Measurements from ENCODE around the gene KRT71.

KRT71 gene

DNA sequence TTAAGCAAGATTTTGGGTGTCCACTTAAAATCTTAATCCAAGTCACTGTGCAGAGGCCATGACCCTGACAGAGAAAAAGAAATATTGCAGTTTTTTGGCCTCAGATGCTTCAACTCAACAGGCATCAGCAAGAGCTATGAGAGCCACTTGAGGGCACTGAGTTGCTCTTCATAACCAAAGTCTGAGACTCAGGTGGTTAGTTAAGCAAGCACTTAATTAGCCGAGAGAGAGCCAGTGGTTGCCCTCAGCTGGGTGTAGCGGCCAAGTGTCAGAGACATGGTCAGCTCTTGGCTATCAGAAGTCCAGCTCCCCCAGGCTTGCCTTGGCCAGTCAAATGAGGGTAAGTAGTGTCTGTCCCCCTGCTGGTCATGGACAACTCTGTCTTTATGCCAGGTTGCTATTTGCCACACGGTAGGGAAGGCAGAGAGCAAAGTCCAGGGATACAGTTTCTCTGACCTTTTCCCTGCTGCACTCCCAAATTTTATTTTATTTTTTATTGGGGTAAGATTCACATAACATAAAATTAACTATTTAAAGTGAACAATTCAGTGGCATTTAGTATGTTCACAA is 9.0 kb upstream of the KRT71 start:
- H3K27me3 Mint-ChIP-seq = peaks cover 18% of the 10 kb centered on the region
- H3K36me3 Mint-ChIP-seq (ENCODE audit: low read depth) = no peaks in the 10 kb centered on the region
- no peak overlapping the region for H3K4me3 Mint-ChIP-seq
- no peaks in the 10 kb centered on the region for H3K4me1 Mint-ChIP-seq (ENCODE audit: low read depth)
- no peak for DNase-seq
- H3K27ac Mint-ChIP-seq = no peak overlapping the region
- no peaks in the 10 kb centered on the region for H3K9me3 Mint-ChIP-seq

DNA sequence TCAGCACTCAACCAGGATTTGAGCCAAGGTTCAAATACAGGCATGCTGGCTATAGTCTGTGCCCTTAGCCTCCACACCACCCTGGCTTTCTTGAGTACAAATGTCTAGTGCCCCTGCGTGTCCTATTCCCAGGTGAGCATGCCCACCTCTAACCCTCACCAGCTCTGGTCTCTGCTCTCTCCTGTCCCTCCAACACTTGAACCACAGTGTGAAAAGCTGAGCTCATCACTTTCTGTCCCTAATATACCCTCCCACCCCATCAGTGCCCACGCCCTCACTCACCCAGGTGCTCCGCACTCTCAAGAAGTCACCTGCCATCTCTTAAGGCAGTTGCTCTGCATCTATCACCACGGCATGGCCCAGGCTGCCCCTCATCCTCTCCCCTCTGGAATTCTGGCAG is 7.0 kb upstream of the KRT71 start:
- Mint-ChIP-seq H3K36me3 (ENCODE audit: low read depth) (no peaks in the 10 kb centered on the region), H3K9me3 (no peaks in the 10 kb centered on the region), H3K4me1 (ENCODE audit: low read depth) (no peaks in the 10 kb centered on the region), H3K27me3 (peaks cover 14% of the 10 kb centered on the region), H3K4me3 (no peak overlapping the region), H3K27ac (no peak overlapping the region)
- no peak for DNase-seq

DNA sequence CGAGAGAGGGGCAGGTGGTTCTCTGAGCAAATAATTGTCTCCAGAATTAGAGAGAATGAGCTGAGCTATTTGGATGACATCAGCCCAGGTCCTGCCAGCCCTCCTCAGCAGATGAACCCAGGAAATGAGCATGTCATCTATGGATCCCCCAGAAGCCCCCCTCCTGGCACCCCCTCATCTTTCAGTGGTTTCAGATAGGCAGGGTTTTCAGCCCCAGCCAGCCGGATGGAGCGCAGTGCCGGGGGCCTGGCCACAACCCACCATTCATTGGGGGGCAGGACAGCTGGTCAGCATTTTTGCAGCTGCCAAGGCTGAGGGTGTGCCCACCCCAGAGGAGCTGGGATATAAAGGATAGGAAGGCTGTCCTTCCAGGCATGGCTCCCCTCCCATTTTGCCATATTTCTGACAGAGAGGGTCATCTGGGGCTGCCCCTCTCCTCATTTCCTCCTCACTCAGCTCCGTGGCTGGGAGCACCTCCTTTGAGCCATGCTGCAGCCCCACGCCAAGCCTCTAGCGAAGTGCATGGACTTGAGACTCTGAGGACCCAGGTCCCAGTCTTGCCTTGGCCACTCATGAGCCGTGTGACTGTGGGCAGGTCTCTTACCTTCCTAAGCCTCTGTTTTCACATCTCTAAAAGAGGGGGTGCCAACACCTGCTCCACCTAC is 6.0 kb upstream of the KRT71 start:
- no peak overlapping the region for H3K4me3 Mint-ChIP-seq
- H3K36me3 Mint-ChIP-seq (ENCODE audit: low read depth) = no peaks in the 10 kb centered on the region
- H3K27me3 Mint-ChIP-seq = peaks cover 10% of the 10 kb centered on the region
- no peak for DNase-seq
- no peak overlapping the region for H3K27ac Mint-ChIP-seq
- no peaks in the 10 kb centered on the region for H3K9me3 Mint-ChIP-seq
- no peaks in the 10 kb centered on the region for H3K4me1 Mint-ChIP-seq (ENCODE audit: low read depth)

DNA sequence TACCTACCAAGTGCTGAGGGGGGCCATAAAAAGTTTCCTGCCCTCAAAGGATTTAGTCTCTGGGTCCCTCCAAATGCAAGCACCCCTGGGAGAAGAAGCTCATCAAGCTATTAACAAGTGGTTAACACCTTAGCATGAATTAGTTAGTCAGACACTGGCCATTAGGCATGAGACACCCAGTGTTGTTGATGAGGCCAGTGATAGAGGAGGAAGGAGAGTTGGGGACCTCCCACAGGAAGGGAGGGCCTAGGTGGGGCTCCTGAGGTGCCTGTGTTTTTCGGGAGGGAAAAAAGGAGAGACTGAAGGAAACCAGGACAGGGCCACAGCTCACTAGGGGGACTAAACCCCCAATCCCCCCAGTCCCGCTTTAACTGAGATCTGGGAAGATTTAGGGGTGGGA is 4.5 kb upstream of the KRT71 start:
- no peaks in the 10 kb centered on the region for H3K4me1 Mint-ChIP-seq (ENCODE audit: low read depth)
- DNase-seq = no peak
- H3K36me3 Mint-ChIP-seq (ENCODE audit: low read depth) = no peaks in the 10 kb centered on the region
- no peak overlapping the region for H3K4me3 Mint-ChIP-seq
- no peaks in the 10 kb centered on the region for H3K9me3 Mint-ChIP-seq
- H3K27ac Mint-ChIP-seq = no peak overlapping the region
- peaks cover 10% of the 10 kb centered on the region for H3K27me3 Mint-ChIP-seq

DNA sequence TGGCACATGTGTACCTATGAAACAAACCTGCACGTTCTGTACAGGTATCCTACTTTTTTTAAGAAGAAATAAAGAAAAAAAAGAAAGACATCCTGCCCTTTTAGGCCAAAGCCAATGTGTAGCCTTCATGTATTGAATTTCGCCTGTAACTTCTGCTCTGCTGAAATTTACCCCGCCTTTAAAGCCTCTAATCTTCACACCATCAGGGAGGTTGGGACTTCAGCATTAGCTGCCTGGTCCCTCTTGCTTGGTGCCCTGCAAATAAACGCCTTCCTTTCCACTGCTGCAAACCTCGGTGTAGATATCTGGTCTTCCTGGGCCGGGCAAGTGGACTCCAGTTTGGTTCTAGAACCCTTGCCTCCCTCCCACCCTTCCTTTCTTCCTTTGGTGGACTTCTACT is 2.6 kb upstream of the KRT71 start:
- DNase-seq = no peak
- H3K4me3 Mint-ChIP-seq = no peak overlapping the region
- no peak overlapping the region for H3K27ac Mint-ChIP-seq
- no peaks in the 10 kb centered on the region for H3K36me3 Mint-ChIP-seq (ENCODE audit: low read depth)
- H3K27me3 Mint-ChIP-seq = peaks cover 12% of the 10 kb centered on the region
- no peaks in the 10 kb centered on the region for H3K4me1 Mint-ChIP-seq (ENCODE audit: low read depth)
- H3K9me3 Mint-ChIP-seq = no peaks in the 10 kb centered on the region

DNA sequence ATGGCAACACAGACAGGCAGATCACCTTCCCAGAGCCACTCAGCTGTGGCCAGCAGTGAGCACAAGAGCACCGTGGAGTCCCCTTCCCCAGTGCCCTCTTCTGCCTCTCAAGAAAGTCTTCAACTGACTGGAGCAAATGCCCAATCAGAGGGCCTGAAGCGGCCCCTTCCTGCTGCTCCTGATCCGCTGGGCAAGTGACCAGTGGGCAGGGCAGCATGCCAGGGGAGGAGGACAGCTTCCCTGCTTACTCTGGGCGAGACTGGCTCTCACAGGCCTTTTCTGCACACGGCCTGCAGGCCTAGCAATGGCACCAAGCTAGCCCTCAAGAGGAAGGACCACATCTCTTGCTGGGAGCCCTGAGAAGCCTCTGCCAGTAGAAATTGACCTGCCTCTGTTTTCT is 890 bp downstream of the KRT71 start:
- Mint-ChIP-seq H3K36me3 (ENCODE audit: low read depth) (no peaks in the 10 kb centered on the region), H3K4me1 (ENCODE audit: low read depth) (no peaks in the 10 kb centered on the region), H3K27me3 (peaks cover 5% of the 10 kb centered on the region), H3K9me3 (no peaks in the 10 kb centered on the region), H3K27ac (no peak overlapping the region), H3K4me3 (no peak overlapping the region)
- no peak for DNase-seq

DNA sequence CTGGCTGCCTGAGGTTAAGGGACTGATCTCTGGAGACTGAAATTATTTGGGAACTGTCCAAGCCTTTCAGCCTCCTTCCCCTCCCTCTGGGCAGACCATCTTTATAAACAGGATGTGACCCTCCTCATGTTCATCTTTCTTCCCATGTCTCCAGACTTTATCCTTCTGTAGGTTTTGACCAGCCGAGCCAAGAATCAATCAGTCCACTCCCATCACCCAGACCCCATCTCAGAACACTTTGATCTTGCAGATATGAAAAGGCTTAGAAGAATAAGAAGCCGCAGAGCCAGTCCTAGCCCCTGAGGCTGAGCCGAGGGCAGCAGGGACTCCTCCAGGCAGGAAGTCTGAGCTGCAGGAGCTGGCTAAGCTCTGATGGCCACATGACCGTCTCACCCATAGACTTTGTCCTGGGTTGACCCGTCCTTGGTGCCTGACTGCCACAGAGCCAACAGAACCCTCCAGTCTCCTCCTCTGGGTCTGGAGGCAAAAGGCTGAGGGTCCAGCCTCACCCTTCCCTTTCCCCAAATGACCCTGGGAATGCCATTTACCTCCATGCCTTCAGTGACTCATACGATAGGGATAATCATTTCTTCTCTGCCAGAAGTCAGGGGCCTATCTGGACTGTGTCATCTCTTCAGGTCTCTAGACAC is 1.6 kb downstream of the KRT71 start:
- H3K36me3 Mint-ChIP-seq (ENCODE audit: low read depth) = no peaks in the 10 kb centered on the region
- DNase-seq = no peak
- peaks cover 5% of the 10 kb centered on the region for H3K27me3 Mint-ChIP-seq
- H3K4me1 Mint-ChIP-seq (ENCODE audit: low read depth) = no peaks in the 10 kb centered on the region
- no peak overlapping the region for H3K4me3 Mint-ChIP-seq
- no peak overlapping the region for H3K27ac Mint-ChIP-seq
- no peaks in the 10 kb centered on the region for H3K9me3 Mint-ChIP-seq

DNA sequence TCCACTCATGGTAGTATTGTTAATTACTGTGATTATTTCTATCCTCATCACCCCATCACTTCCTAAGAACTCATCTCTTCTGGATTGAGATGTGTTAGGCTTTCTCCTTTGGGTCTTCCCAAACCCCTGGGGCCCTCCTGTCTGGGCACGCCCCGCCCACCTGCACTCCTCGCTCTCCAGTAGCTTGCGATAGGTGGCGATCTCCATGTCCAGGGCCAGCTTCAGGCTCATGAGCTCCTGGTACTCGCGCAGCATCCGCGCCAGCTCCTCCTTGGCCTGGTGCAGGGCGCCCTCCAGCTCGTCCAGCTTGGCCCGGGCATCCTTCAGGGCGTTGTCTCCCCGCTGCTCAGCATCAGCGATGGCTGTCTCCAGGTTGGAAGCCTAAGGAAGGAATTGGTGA is 6.8 kb downstream of the KRT71 start:
- Mint-ChIP-seq H3K4me1 (ENCODE audit: low read depth) (peaks cover 3% of the 10 kb centered on the region), H3K9me3 (no peaks in the 10 kb centered on the region), H3K36me3 (ENCODE audit: low read depth) (no peaks in the 10 kb centered on the region), H3K4me3 (no peak overlapping the region), H3K27me3 (peaks cover 1% of the 10 kb centered on the region), H3K27ac (no peak overlapping the region)
- DNase-seq = no peak

DNA sequence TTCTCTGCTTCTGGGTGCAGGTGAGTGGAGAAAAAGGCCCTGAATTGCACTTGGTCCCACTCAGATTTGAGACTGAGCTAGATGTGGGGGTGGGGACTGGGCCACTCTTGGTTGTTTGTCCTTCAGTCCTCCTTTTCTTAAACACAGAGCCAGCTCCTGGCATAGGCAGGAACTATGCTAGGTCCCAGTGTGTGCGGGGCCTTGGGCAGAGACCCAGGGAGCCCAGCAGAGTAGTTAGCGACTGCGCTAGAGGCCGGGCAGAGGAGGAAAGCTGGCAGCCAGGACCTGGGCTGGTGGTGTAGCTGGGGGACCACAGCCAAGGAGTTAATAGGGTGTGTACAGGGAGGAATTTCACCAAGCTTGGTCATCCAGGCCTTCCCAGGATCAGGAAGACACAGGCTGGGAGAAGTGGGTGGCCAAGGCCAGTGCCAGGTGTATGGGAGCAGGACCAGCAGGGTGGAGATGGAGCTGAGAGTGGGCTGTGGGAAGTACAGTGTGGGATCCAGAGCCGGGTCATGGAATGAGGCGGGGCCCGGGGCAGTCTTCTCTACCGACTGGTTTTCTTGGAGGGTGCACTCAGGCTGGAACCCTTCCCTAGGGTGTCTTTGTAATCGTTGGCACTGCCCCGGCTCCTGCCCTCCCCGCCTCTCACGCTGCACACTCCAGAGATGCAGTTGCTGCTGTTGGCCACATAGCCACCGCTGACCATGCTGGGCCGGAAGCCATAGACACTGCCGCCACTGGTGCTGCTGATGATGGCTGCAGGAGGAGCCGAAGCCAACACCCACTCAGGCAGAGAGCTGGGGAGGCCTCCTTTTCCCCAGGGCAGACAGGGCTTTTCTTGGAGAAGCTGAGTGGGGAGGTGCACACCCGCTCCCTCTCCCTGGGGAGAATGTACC is 8.7 kb downstream of the KRT71 start:
- no peaks in the 10 kb centered on the region for H3K9me3 Mint-ChIP-seq
- no peaks in the 10 kb centered on the region for H3K27me3 Mint-ChIP-seq
- no peaks in the 10 kb centered on the region for H3K36me3 Mint-ChIP-seq (ENCODE audit: low read depth)
- DNase-seq = no peak
- no peak overlapping the region for H3K4me3 Mint-ChIP-seq
- H3K4me1 Mint-ChIP-seq (ENCODE audit: low read depth) = peaks cover 3% of the 10 kb centered on the region
- no peak overlapping the region for H3K27ac Mint-ChIP-seq

DNA sequence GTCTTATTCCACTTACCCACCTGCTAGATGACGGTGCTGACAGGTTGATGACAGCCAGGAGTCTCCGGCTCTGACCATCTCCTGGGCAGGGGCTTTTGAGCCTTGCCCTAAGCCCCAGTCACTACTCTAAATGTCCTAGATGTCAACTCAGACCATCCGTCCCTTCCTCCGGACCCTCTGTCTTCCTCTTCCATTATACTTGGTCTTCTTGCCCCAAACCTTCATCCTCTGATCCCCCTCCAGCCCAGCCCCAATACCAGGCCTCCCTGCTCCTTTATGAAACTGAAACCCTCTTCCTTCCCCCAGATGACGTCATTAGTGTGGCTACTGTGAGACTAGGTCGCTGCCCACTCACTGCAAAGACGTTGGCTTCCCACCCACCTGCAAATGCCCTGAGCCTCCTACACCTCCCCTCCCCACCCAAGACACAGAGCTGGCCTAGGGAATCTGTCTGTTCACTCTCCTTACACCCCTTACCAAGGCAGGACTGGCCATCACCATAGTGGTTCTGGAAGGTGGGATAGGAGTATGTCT is 10.1 kb downstream of the KRT71 start:
- Mint-ChIP-seq H3K27ac (no peak overlapping the region), H3K4me1 (ENCODE audit: low read depth) (peaks cover 3% of the 10 kb centered on the region), H3K9me3 (no peaks in the 10 kb centered on the region), H3K36me3 (ENCODE audit: low read depth) (no peaks in the 10 kb centered on the region), H3K27me3 (no peaks in the 10 kb centered on the region), H3K4me3 (no peak overlapping the region)
- DNase-seq = no peak

DNA sequence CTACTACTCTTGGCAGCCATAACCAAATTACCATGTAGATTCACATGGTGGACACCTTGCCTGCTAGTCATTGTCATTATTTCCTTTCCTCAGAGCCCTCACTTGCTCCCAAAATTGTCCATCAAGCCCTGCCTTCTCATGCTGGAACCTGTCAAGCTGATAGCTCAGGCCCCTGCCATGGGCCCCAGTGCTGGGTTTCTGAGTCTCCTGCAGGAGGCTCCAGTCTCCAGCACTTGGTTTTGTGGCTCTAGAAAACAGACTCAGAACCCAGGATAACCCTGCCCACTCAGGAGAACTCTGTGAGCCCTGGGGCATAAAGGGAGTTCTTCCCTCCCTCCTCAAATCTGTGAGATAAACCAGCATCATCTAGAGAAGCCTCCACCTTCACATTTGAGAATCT is 10.8 kb downstream of the KRT71 start:
- Mint-ChIP-seq H3K9me3 (no peaks in the 10 kb centered on the region), H3K27me3 (no peaks in the 10 kb centered on the region), H3K4me3 (no peak overlapping the region), H3K36me3 (ENCODE audit: low read depth) (no peaks in the 10 kb centered on the region), H3K27ac (no peak overlapping the region), H3K4me1 (ENCODE audit: low read depth) (peaks cover 3% of the 10 kb centered on the region)
- DNase-seq = no peak

DNA sequence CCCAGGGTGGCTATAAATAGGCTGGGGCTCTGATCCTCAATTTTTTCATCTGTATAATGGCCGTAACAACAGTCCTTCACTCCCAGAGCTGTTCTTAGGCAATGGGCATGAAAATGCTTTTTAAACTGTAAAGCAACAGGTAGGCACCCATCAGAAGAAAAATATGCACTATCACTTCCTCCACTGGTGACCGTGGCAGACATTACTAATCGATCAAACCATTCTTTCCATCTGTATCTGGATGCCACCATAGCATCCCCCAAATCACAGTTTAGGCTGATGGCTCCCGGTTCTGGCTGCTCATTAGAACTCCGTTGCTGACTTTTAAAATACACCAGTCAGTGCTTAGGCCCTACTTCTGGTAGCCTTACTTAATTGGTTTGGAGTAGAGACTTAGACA is 11.2 kb downstream of the KRT71 start:
- Mint-ChIP-seq H3K4me3 (no peak overlapping the region), H3K27me3 (peaks cover 3% of the 10 kb centered on the region), H3K4me1 (ENCODE audit: low read depth) (peaks cover 3% of the 10 kb centered on the region), H3K9me3 (no peaks in the 10 kb centered on the region), H3K36me3 (ENCODE audit: low read depth) (no peaks in the 10 kb centered on the region), H3K27ac (no peak overlapping the region)
- no peak for DNase-seq

DNA sequence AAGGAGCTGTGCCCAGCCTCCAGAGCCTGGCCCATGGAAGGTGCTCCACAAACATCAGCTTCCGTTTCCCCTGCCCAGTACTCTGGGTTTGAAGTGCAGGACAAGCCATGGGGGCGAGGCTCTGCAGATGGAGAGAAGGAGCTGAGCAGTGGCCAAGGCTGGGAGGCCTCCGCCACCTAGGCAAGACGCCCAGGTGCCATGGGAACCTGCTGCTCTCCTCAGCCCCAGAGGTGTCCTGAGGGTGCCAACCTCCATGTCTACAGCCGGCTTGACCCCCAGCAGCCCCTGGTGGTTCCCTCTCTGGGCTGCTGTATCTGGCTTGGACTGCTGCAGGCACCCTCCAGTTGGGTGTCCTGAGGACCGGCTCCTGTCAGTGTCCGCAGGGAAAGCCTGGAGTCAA is 12.4 kb downstream of the KRT71 start:
- H3K9me3 Mint-ChIP-seq = no peaks in the 10 kb centered on the region
- H3K4me3 Mint-ChIP-seq = no peak overlapping the region
- no peak for DNase-seq
- no peaks in the 10 kb centered on the region for H3K36me3 Mint-ChIP-seq (ENCODE audit: low read depth)
- H3K27me3 Mint-ChIP-seq = peaks cover 3% of the 10 kb centered on the region
- H3K27ac Mint-ChIP-seq = no peak overlapping the region
- H3K4me1 Mint-ChIP-seq (ENCODE audit: low read depth) = peaks cover 3% of the 10 kb centered on the region

DNA sequence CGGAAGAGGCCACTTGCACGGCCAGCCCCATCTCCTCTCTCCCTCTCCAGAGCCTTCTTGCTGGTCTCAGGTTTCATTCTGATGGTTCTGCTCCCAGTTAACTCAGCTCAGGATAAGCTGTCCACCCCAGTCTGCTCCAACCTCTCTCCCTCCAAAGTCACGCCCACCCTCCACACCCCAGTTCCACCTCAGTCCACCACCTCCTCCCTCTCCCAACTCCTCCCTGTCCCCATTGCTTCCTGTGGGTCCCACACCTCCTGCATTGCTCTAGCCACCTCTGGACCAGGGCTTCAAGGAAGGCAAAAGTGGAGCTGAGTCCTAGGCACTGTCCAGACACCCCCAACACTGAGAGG is 13.1 kb downstream of the KRT71 start:
- Mint-ChIP-seq H3K4me3 (no peak overlapping the region), H3K27me3 (peaks cover 3% of the 10 kb centered on the region), H3K9me3 (no peaks in the 10 kb centered on the region), H3K4me1 (ENCODE audit: low read depth) (peaks cover 3% of the 10 kb centered on the region), H3K36me3 (ENCODE audit: low read depth) (no peaks in the 10 kb centered on the region), H3K27ac (no peak overlapping the region)
- DNase-seq = no peak
